Keratinocyte (primary cell): ENCODE data around the gene TEN1. TPM values are rescaled to one million over a fixed set of nuclear protein-coding genes. Genes with fewer than 3 reads are reported as not detected.

Source experiments
- DNase-seq: peaks from one replicate; pipeline ENCODE4 v3.0.0-alpha.2; 2011; ENCODE audit warnings: low read depth, missing footprints, low spot score
- FAIRE-seq: peaks from 2 replicates; lab custom pipeline; 2011; peaks lifted over from hg19 to GRCh38; lab: Jason Lieb, UNC
- H2AFZ ChIP-seq: 2 replicates; pipeline ENCODE4 v1.6.0; 2012; ENCODE audit warnings: low read length, control low read depth, inconsistent platforms; ENCODE audit not compliant: control insufficient read depth
- H3K27ac ChIP-seq: 2 replicates; pipeline ENCODE4 v1.5.1; 2011; ENCODE audit warnings: low read length; ENCODE audit not compliant: control insufficient read depth, insufficient read depth
- H3K27me3 ChIP-seq: 3 replicates; pipeline ENCODE4 v1.6.0; 2011; ENCODE audit warnings: low read length; ENCODE audit not compliant: control insufficient read depth, insufficient read depth; ENCODE audit errors: extremely low read depth
- H3K36me3 ChIP-seq, 2 experiments: 2 replicates in 1 of 2; 3 replicates in 1 of 2; pipeline ENCODE4 v1.5.1; 2011; ENCODE audit warnings: low read length in 2 of 2, mild to moderate bottlenecking in 1 of 2; ENCODE audit not compliant: control insufficient read depth in 2 of 2, insufficient read depth in 2 of 2; ENCODE audit errors: extremely low read depth in 1 of 2
- H3K4me1 ChIP-seq: 3 replicates; pipeline ENCODE4 v1.5.1; 2011; ENCODE audit warnings: low read length; ENCODE audit not compliant: control insufficient read depth, insufficient read depth; ENCODE audit errors: extremely low read depth
- H3K4me2 ChIP-seq: 3 replicates; pipeline ENCODE4 v1.6.0; 2011; ENCODE audit warnings: low read depth, low read length; ENCODE audit not compliant: control insufficient read depth, insufficient read depth; ENCODE audit errors: extremely low read depth
- H3K4me3 ChIP-seq, 3 experiments: fragments of 200-600 bp in 1 of 3; sonication (generic) in 1 of 3; 2 replicates in 2 of 3; 3 replicates in 1 of 3; pipeline ENCODE4 v1.5.1; 2011 to 2016; ENCODE audit warnings: low read length in 3 of 3, mild to moderate bottlenecking in 3 of 3, control low read depth in 2 of 3, inconsistent platforms in 1 of 3, low read depth in 1 of 3, mixed read lengths in 1 of 3, mixed run types in 1 of 3, moderate library complexity in 1 of 3; ENCODE audit not compliant: control insufficient read depth in 2 of 3, insufficient read depth in 2 of 3; ENCODE audit errors: extremely low read depth in 1 of 3
- H3K79me2 ChIP-seq: 2 replicates; pipeline ENCODE4 v1.6.0; 2012; ENCODE audit warnings: low read length; ENCODE audit not compliant: control insufficient read depth, insufficient read depth
- H3K9ac ChIP-seq: 3 replicates; pipeline ENCODE4 v1.6.0; 2011; ENCODE audit warnings: low read length; ENCODE audit not compliant: control insufficient read depth, insufficient read depth; ENCODE audit errors: extremely low read depth
- H3K9me1 ChIP-seq: 3 replicates; pipeline ENCODE4 v1.6.0; 2011; ENCODE audit warnings: low read length; ENCODE audit not compliant: control insufficient read depth, insufficient read depth; ENCODE audit errors: extremely low read depth
- H3K9me3 ChIP-seq: 2 replicates; pipeline ENCODE4 v1.5.1; 2012; ENCODE audit warnings: low read depth, low read length; ENCODE audit not compliant: control insufficient read depth
- H4K20me1 ChIP-seq: 3 replicates; pipeline ENCODE4 v1.6.0; 2011; ENCODE audit warnings: low read length; ENCODE audit not compliant: control insufficient read depth, insufficient read depth; ENCODE audit errors: extremely low read depth
- EZH2 ChIP-seq: IDR thresholded peaks from one replicate; pipeline ENCODE4 v1.6.1; 2012; ENCODE audit warnings: inconsistent platforms, mild to moderate bottlenecking, low read length, moderate library complexity
- dilution Hi-C: fragments of 300-500 bp; cut with MboI; formaldehyde crosslinking; loops from one replicate; pipeline ENCODE4 v1.7.0; 2020; ENCODE audit warnings: low sequenced_read_pairs; ENCODE audit not compliant: extremely low pct_ligation_motif_present
- polyA plus RNA-seq, 5 experiments: library from polyadenylated mRNA; depleted of rRNA in 3 of 5; stranded (reverse) in 3 of 5; stranded (forward) in 1 of 5; unstranded in 1 of 5; fragments of >200 nt; gene quantifications; 1 replicate in 1 of 5; 2 replicates in 3 of 5; 3 replicates in 1 of 5; pipeline versions ENCODE4 v1.2.1 to v1.2.3, GENCODE V29; 2011 to 2012; ENCODE audit warnings: missing spikeins in 2 of 5, low read depth in 1 of 5, low replicate concordance in 1 of 5
- TF ChIP-seq, protein P1 (sequence below), 3 experiments: IDR thresholded peaks in 1 of 3; conservative IDR thresholded peaks in 1 of 3; optimal IDR thresholded peaks in 1 of 3; 2 replicates in 2 of 3; 3 replicates in 1 of 3; pipeline versions ENCODE3 to v1.5.1; 2011; ENCODE audit warnings: low read length in 3 of 3, mild to moderate bottlenecking in 3 of 3, moderate library complexity in 2 of 3, control low read depth in 1 of 3, inconsistent platforms in 1 of 3; ENCODE audit not compliant: insufficient read depth in 2 of 3; ENCODE audit errors: extremely low read depth in 1 of 3

TEN1 gene
- polyA plus RNA-seq, 1 donor (not counting 4 experiments of a cell fraction or from before 2014, with no cell fraction given) = 11.7 TPM

DNA sequence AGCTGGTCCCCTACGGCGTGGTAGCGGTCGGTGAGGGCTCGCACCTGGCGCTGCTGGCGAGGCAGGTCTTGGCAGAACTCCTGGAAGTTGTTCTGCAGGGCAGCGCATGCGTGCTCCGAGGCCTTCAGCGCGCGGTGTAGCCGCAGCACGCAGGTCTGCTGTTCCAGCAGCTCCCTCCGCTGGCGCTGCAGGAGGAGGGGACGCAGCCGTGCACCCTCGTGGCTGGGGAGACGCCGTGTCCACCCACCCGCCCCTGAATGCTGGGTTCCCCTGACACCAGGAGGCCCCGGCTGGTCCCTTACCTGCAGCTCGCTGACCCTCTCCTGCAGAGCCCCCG, 35.9 kb downstream of the TEN1 start:
- no peak overlapping the region for H3K4me3 ChIP-seq
- H3K9me1 ChIP-seq = no peaks in the 10 kb centered on the region
- H2AFZ ChIP-seq = no peak overlapping the region
- dilution Hi-C loops = no loop called here
- no peak overlapping the region for H3K27ac ChIP-seq
- H3K9ac ChIP-seq = no peak overlapping the region
- FAIRE-seq (no peak), DNase-seq (no peak)
- no peaks in the 10 kb centered on the region for H3K9me3 ChIP-seq
- no peaks in the 10 kb centered on the region for H3K27me3 ChIP-seq
- H3K4me2 ChIP-seq = no peak overlapping the region
- no peaks in the 10 kb centered on the region for H3K79me2 ChIP-seq
- H3K4me1 ChIP-seq = no peaks in the 10 kb centered on the region
- H3K36me3 ChIP-seq = peaks cover 35 to 39% of the 10 kb centered on the region in 2 experiments
- TF ChIP-seq, protein P1, sequence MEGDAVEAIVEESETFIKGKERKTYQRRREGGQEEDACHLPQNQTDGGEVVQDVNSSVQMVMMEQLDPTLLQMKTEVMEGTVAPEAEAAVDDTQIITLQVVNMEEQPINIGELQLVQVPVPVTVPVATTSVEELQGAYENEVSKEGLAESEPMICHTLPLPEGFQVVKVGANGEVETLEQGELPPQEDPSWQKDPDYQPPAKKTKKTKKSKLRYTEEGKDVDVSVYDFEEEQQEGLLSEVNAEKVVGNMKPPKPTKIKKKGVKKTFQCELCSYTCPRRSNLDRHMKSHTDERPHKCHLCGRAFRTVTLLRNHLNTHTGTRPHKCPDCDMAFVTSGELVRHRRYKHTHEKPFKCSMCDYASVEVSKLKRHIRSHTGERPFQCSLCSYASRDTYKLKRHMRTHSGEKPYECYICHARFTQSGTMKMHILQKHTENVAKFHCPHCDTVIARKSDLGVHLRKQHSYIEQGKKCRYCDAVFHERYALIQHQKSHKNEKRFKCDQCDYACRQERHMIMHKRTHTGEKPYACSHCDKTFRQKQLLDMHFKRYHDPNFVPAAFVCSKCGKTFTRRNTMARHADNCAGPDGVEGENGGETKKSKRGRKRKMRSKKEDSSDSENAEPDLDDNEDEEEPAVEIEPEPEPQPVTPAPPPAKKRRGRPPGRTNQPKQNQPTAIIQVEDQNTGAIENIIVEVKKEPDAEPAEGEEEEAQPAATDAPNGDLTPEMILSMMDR (optimal IDR thresholded peaks at IDR 0.05 in 1 of 3, IDR thresholded peaks at IDR 0.05 in 1 of 3, conservative IDR thresholded peaks at IDR 0.05 in 1 of 3; ENCODE audit: extremely low read depth in 1 of 3, insufficient read depth in 2 of 3, low read length in 3 of 3) = peak in 1 of 3 experiments; percentile 18
- TF ChIP-seq EZH2 = no peak
- H4K20me1 ChIP-seq = peaks cover 8% of the 10 kb centered on the region

DNA sequence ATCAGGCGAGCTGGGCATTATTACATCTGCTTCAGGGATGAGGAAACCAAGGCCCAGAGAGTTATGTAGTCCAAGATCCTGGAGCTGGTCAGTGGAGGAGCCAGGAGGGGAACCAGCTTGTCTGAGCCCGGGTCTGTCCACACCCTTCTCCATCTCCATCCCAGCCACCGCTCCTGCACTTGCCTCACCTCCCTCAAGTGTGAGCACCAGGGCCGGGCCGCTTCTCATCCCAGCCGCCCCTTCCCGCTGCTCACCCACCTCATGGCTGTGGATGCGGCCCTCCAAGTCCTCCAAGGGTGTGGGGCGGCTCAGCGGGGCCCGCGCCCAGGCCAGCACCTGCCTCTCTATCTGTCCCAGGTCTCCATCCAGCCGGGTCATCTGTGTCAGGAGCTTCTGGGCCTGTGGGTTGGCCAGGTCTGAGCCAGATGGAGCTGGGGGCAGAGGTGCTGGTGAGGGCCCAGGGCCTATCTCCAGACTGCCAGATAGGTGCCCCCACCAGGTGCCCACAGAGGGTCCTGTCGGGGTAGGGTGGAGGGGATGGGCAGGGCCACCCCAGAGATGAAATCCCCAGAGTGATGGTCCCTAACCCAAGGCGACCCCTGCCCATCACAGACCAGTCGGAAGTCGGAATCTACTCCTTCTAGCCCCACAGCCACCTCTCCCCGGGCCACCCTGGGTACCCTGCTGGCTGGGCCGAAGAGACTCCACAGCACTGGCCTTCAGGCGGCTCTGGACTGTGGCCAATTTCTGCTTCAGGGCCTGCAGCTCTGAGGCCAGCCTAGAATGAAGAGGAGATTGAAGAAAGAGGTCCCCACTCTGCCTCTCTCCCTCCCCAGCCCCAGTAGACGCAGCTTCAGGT, 38.7 kb downstream of the TEN1 start:
- no peak overlapping the region for H3K27ac ChIP-seq
- TF ChIP-seq EZH2 = no peak
- TF ChIP-seq, protein P1 (optimal IDR thresholded peaks at IDR 0.05 in 1 of 3, IDR thresholded peaks at IDR 0.05 in 1 of 3, conservative IDR thresholded peaks at IDR 0.05 in 1 of 3; ENCODE audit: extremely low read depth in 1 of 3, insufficient read depth in 2 of 3, low read length in 3 of 3) = no peak
- H3K4me3 ChIP-seq = no peak overlapping the region
- no peak for FAIRE-seq
- no peaks in the 10 kb centered on the region for H3K79me2 ChIP-seq
- H3K9me1 ChIP-seq = no peaks in the 10 kb centered on the region
- H2AFZ ChIP-seq = no peak overlapping the region
- dilution Hi-C loops = no loop called here
- H3K9me3 ChIP-seq = no peaks in the 10 kb centered on the region
- H4K20me1 ChIP-seq = peaks cover 8% of the 10 kb centered on the region
- H3K27me3 ChIP-seq = no peaks in the 10 kb centered on the region
- no peak for DNase-seq
- no peaks in the 10 kb centered on the region for H3K4me1 ChIP-seq
- H3K9ac ChIP-seq = no peak overlapping the region
- peaks cover 18 to 29% of the 10 kb centered on the region in 2 experiments for H3K36me3 ChIP-seq
- H3K4me2 ChIP-seq = no peak overlapping the region
